ENCODE measurements around the gene WDFY1.

WDFY1 gene
- 38.0 to 42.4 reads per million in 2 donors for total RNA-seq

GRCh38 chr2:223944703-223945531 lies at the start of gene WDFY1:
Gene WDFY1 (minus strand): TSS chr2:223945335. CDS start chr2:223945284, 51 bp downstream.
- DNase-seq = peak; percentile 48 to 93 (median 68)

GRCh38 chr2:223994562-223995162 lies 49.5 kb upstream of the WDFY1 start:
- no peak for DNase-seq

GRCh38 chr2:223993634-223994232 lies 48.6 kb upstream of the WDFY1 start:
- DNase-seq = peak in 4 of 5 experiments; percentile 17 to 64 (median 33)

- no peak for DNase-seq
These were observed 46.5 kb upstream of the WDFY1 start for GRCh38 chr2:223991611-223992010.

- no peak for DNase-seq
These were observed 44.7 kb upstream of the WDFY1 start for GRCh38 chr2:223989856-223990232.

GRCh38 chr2:223989206-223989855 lies 44.2 kb upstream of the WDFY1 start:
- DNase-seq = no peak

GRCh38 chr2:223981241-223981640 lies 36.1 kb upstream of the WDFY1 start:
- DNase-seq = no peak

- no peak for DNase-seq
These were observed 35.7 kb upstream of the WDFY1 start for GRCh38 chr2:223980803-223981202.

- DNase-seq = no peak
These were observed 35.2 kb upstream of the WDFY1 start for GRCh38 chr2:223980397-223980735.

GRCh38 chr2:223979730-223980396 lies 34.7 kb upstream of the WDFY1 start:
- no peak for DNase-seq

- DNase-seq = no peak
These were observed 33.3 kb upstream of the WDFY1 start for GRCh38 chr2:223978451-223978850.

- no peak for DNase-seq
These were observed 31.6 kb upstream of the WDFY1 start for GRCh38 chr2:223976635-223977226.

- DNase-seq = no peak
These were observed 28.5 kb upstream of the WDFY1 start for GRCh38 chr2:223973606-223974005.

GRCh38 chr2:223972656-223973102 lies 27.5 kb upstream of the WDFY1 start:
- DNase-seq = no peak

- DNase-seq = no peak
These were observed 26.6 kb upstream of the WDFY1 start for GRCh38 chr2:223971731-223972130.

GRCh38 chr2:223970343-223971128 lies 25.4 kb upstream of the WDFY1 start:
- DNase-seq = peak in 3 of 5 experiments; percentile 5 to 59 (median 20)

GRCh38 chr2:223969856-223970255 lies 24.7 kb upstream of the WDFY1 start:
- no peak for DNase-seq

GRCh38 chr2:223969315-223969714 lies 24.2 kb upstream of the WDFY1 start:
- DNase-seq = no peak

- no peak for DNase-seq
These were observed 22.8 kb upstream of the WDFY1 start for GRCh38 chr2:223967981-223968380.

- no peak for DNase-seq
These were observed 14.6 kb upstream of the WDFY1 start for GRCh38 chr2:223959688-223960087.

GRCh38 chr2:223957092-223957851 lies 12.1 kb upstream of the WDFY1 start, which contains the start of gene MRPL44:
Gene MRPL44 (plus strand): TSS chr2:223957463. CDS start chr2:223957473, 10 bp downstream.
- peak; percentile 90 to 95 (median 94) for DNase-seq
